Panc1 (cell line): ENCODE results near the gene JAZF1. TPM values are rescaled to one million over a fixed set of nuclear protein-coding genes. Genes with fewer than 3 reads are reported as not detected.

ENCODE experiments used
- ATAC-seq: fragments of 200-7000 bp; cut with Tn5 transposase; 2 replicates; pipeline ENCODE4 v1.9.1; 2020; ENCODE audit warnings: mild to moderate bottlenecking, moderate library complexity
- BruUV-seq: library from RNA; stranded (reverse); fragments of 400-500 nt; replicated peaks from 2 replicates; lab custom pipeline; 2021; lab: Mats Ljungman, UMichigan
- CTCF ChIA-PET: fragments of 300-600 bp; sonication (Branson Sonifier 250); formaldehyde crosslinking; loops from one replicate; lab custom pipeline; 2022; ENCODE audit warnings: antibody characterized with exemption; lab: Charles Lee
- POLR2A ChIA-PET: fragments of 300-600 bp; sonication (Branson Sonifier 250); formaldehyde crosslinking; loops from one replicate; lab custom pipeline; 2022; ENCODE audit warnings: antibody characterized with exemption; lab: Charles Lee
- DNase-seq: peaks from one replicate; pipeline ENCODE4 v3.0.0-alpha.2; 2010; ENCODE audit warnings: low read depth, low spot score
- H3K27ac ChIP-seq: 2 replicates; pipeline ENCODE4 v1.5.1; 2011; ENCODE audit warnings: mild to moderate bottlenecking, low read length, inconsistent platforms
- H3K27me3 ChIP-seq: fragments of 200-500 bp; sonication (Bioruptor generic); 2 replicates; pipeline ENCODE4 v1.6.0; 2014; ENCODE audit warnings: low read length, inconsistent platforms; ENCODE audit not compliant: control insufficient read depth, insufficient read depth
- H3K36me3 ChIP-seq: fragments of 200-500 bp; sonication (Bioruptor generic); 2 replicates; pipeline ENCODE4 v1.5.1; 2014; ENCODE audit warnings: inconsistent platforms, mild to moderate bottlenecking, low read length, moderate library complexity; ENCODE audit not compliant: control insufficient read depth, insufficient read depth
- H3K4me1 ChIP-seq: 2 replicates; pipeline ENCODE4 v1.5.1; 2011; ENCODE audit warnings: inconsistent platforms, mild to moderate bottlenecking, low read length, moderate library complexity; ENCODE audit not compliant: control insufficient read depth, insufficient read depth
- H3K4me3 ChIP-seq, 2 experiments: 2 replicates each; pipeline ENCODE4 v1.5.1; 2011 to 2012; ENCODE audit warnings: low read depth in 2 of 2, low read length in 2 of 2, mild to moderate bottlenecking in 2 of 2, inconsistent platforms in 1 of 2, moderate library complexity in 1 of 2
- H3K9me3 ChIP-seq: fragments of 200-500 bp; sonication (Bioruptor generic); 2 replicates; pipeline ENCODE4 v1.5.1; 2014; ENCODE audit warnings: low read depth, mild to moderate bottlenecking, inconsistent platforms, low read length, moderate library complexity; ENCODE audit not compliant: control insufficient read depth, insufficient read depth
- CTCF ChIP-seq: fragments of 450-650 bp; IDR thresholded peaks from 2 replicates; pipeline ENCODE4 v1.5.1; 2017; ENCODE audit warnings: mild to moderate bottlenecking
- POLR2AphosphoS5 ChIP-seq: IDR thresholded peaks from 2 replicates; pipeline ENCODE4 v1.6.1; 2012; ENCODE audit warnings: mild to moderate bottlenecking, low read depth, low read length, moderate library complexity
- REST ChIP-seq, 2 experiments: IDR thresholded peaks; 2 replicates each; pipeline ENCODE4 v1.6.1; 2011 to 2012; ENCODE audit warnings: low read depth in 2 of 2, control low read depth in 1 of 2, low read length in 1 of 2, mild to moderate bottlenecking in 1 of 2, moderate library complexity in 1 of 2; ENCODE audit not compliant: insufficient read depth in 1 of 2
- SIN3A ChIP-seq: IDR thresholded peaks from 2 replicates; pipeline ENCODE4 v1.6.1; 2012; ENCODE audit warnings: low read depth, mild to moderate bottlenecking, low read length, moderate library complexity, borderline replicate concordance; ENCODE audit not compliant: insufficient read depth
- TCF7L2 ChIP-seq: IDR thresholded peaks from 2 replicates; pipeline ENCODE4 v1.6.1; 2011; ENCODE audit warnings: mild to moderate bottlenecking, low read depth, low read length, inconsistent platforms
- in situ Hi-C: cut with HindIII; loops from 2 replicates; pipeline ENCODE4 v1.10.0; 2016; ENCODE audit warnings: low sequenced_read_pairs, low pct_unique_long_range_greater_than_20kb
- intact Hi-C: fragments of 100-400 bp; cut with micrococcal nuclease; formaldehyde crosslinking; loops from one replicate; pipeline ENCODE4 v1.10.0; 2022; ENCODE audit not compliant: unreplicated experiment
- total RNA-seq: library from RNA; stranded (reverse); gene quantifications from one replicate; pipeline ENCODE4 v1.2.1, GENCODE V29; 2021; ENCODE audit not compliant: unreplicated experiment

Gene JAZF1
- total RNA-seq, 1 experiment from 2014 or later = 8.8 TPM

GRCh38 chr7:28081016-28081415, 99.6 kb downstream of the JAZF1 start:
- TF ChIP-seq POLR2AphosphoS5 = no peak
- TF ChIP-seq REST (IDR thresholded peaks at IDR 0.05; ENCODE audit: insufficient read depth in 1 of 2, low read depth in 2 of 2, low read length in 1 of 2) = no peak
- TF ChIP-seq SIN3A = no peak
- no peak for TF ChIP-seq CTCF
- TF ChIP-seq TCF7L2 = no peak
- H3K27me3 ChIP-seq = no peaks in the 10 kb centered on the region
- intact Hi-C loops (no loop called here), in situ Hi-C loops (no loop called here)
- ChIA-PET CTCF (interaction anchor here (1.0 to 1.2 kb wide), 2 partner anchors 13 to 19 kb away, joined by 3 to 7 read pairs; no protein-coding TSS in a partner anchor), POLR2A (no interaction called here)
- ATAC-seq (no peak), DNase-seq (no peak)
- BruUV-seq = no TSS peak
- no peak overlapping the region for H3K4me3 ChIP-seq
- no peaks in the 10 kb centered on the region for H3K36me3 ChIP-seq
- H3K9me3 ChIP-seq = no peaks in the 10 kb centered on the region
- peaks cover 13% of the 10 kb centered on the region for H3K4me1 ChIP-seq
- H3K27ac ChIP-seq = no peak overlapping the region

GRCh38 chr7:28078036-28078901, 102.3 kb downstream of the JAZF1 start:
- H3K36me3 ChIP-seq = no peaks in the 10 kb centered on the region
- no TSS peak for BruUV-seq
- ATAC-seq (peak; percentile 73), DNase-seq (no peak)
- H3K9me3 ChIP-seq = no peaks in the 10 kb centered on the region
- peaks cover 13% of the 10 kb centered on the region for H3K4me1 ChIP-seq
- H3K27ac ChIP-seq = peak overlapping the region; percentile 66
- H3K4me3 ChIP-seq = no peak overlapping the region
- peak; percentile 99 for TF ChIP-seq CTCF
- no peak for TF ChIP-seq REST (IDR thresholded peaks at IDR 0.05; ENCODE audit: insufficient read depth in 1 of 2, low read depth in 2 of 2, low read length in 1 of 2)
- in situ Hi-C loops (no loop called here), intact Hi-C loops (loop anchor here (5.0 kb wide), 1 partner anchor 56 kb away; no protein-coding TSS in a partner anchor)
- ChIA-PET CTCF (interaction anchor here (1.0 to 3.6 kb wide), 3 partner anchors 17 to 882 kb away, joined by 4 to 21 read pairs (median 4); no protein-coding TSS in a partner anchor), POLR2A (no interaction called here)
- H3K27me3 ChIP-seq = no peaks in the 10 kb centered on the region
